H9 (cell line): ENCODE data around the gene SFXN5. TPM values are rescaled to one million over a fixed set of nuclear protein-coding genes. Genes with fewer than 3 reads are reported as not detected.

ENCODE experiments used
- DNase-seq: peaks from one replicate; pipeline ENCODE4 v3.0.0-alpha.2; 2017
- H2AFZ ChIP-seq: one replicate; pipeline ENCODE4 v1.6.1; 2013; ENCODE audit warnings: mild to moderate bottlenecking, low read length, control low read depth, moderate library complexity
- H2AK5ac ChIP-seq: 2 replicates; pipeline ENCODE4 v1.6.1; 2013; ENCODE audit warnings: low read length, control low read depth, mixed read lengths; ENCODE audit not compliant: insufficient read length
- H2BK120ac ChIP-seq: one replicate; pipeline ENCODE4 v1.6.1; 2013; ENCODE audit warnings: low read depth, mild to moderate bottlenecking, low read length, control low read depth, inconsistent platforms; ENCODE audit not compliant: poor library complexity, severe bottlenecking
- H2BK12ac ChIP-seq: 2 replicates; pipeline ENCODE4 v1.6.1; 2013; ENCODE audit warnings: low read length, control low read depth, mixed read lengths, low read depth; ENCODE audit not compliant: insufficient read length
- H2BK15ac ChIP-seq: 2 replicates; pipeline ENCODE4 v1.6.1; 2013; ENCODE audit warnings: low read depth, low read length, control low read depth
- H2BK20ac ChIP-seq: one replicate; pipeline ENCODE4 v1.6.1; 2013; ENCODE audit warnings: low read depth, mild to moderate bottlenecking, low read length, control low read depth, inconsistent platforms; ENCODE audit not compliant: poor library complexity, severe bottlenecking
- H2BK5ac ChIP-seq: 2 replicates; pipeline ENCODE4 v1.6.1; 2013; ENCODE audit warnings: low read length, control low read depth, mixed read lengths; ENCODE audit not compliant: insufficient read length
- H3K14ac ChIP-seq: 2 replicates; pipeline ENCODE4 v1.6.1; 2013; ENCODE audit warnings: low read length, control low read depth; ENCODE audit not compliant: insufficient read depth
- H3K18ac ChIP-seq: 2 replicates; pipeline ENCODE4 v1.6.1; 2013; ENCODE audit warnings: low read depth, mild to moderate bottlenecking, mixed read lengths, low read length, control low read depth; ENCODE audit not compliant: insufficient read length
- H3K23ac ChIP-seq: 2 replicates; pipeline ENCODE4 v1.6.1; 2013; ENCODE audit warnings: low read length, control low read depth, mixed read lengths, low read depth; ENCODE audit not compliant: insufficient read length
- H3K23me2 ChIP-seq: 2 replicates; pipeline ENCODE4 v1.6.1; 2013; ENCODE audit warnings: low read depth, mild to moderate bottlenecking, mixed read lengths, low read length, control low read depth; ENCODE audit not compliant: insufficient read length, poor library complexity, severe bottlenecking
- H3K27ac ChIP-seq: 2 replicates; pipeline ENCODE4 v1.5.1; 2013; ENCODE audit warnings: low read length, control low read depth, mixed read lengths, low read depth; ENCODE audit not compliant: insufficient read length
- H3K27me3 ChIP-seq: 2 replicates; pipeline ENCODE4 v1.6.1; 2013; ENCODE audit warnings: low read length, control low read depth, inconsistent platforms; ENCODE audit not compliant: insufficient read depth
- H3K4ac ChIP-seq: 2 replicates; pipeline ENCODE4 v1.6.1; 2013; ENCODE audit warnings: low read depth, mild to moderate bottlenecking, control low read depth, inconsistent platforms, low read length, moderate library complexity
- H3K4me1 ChIP-seq: 2 replicates; pipeline ENCODE4 v1.6.1; 2013; ENCODE audit warnings: low read length, control low read depth, inconsistent platforms; ENCODE audit not compliant: insufficient read depth
- H3K4me2 ChIP-seq: 2 replicates; pipeline ENCODE4 v1.6.1; 2013; ENCODE audit warnings: low read length, control low read depth, mixed read lengths; ENCODE audit not compliant: insufficient read length, insufficient read depth
- H3K56ac ChIP-seq: 2 replicates; pipeline ENCODE4 v1.6.1; 2013; ENCODE audit warnings: low read depth, mild to moderate bottlenecking, mixed read lengths, low read length, control low read depth; ENCODE audit not compliant: insufficient read length
- H3K79me1 ChIP-seq: 2 replicates; pipeline ENCODE4 v1.6.1; 2013; ENCODE audit warnings: low read depth, mild to moderate bottlenecking, moderate library complexity, low read length, control low read depth, inconsistent platforms; ENCODE audit not compliant: insufficient read depth, poor library complexity, severe bottlenecking
- H3K79me2 ChIP-seq: 2 replicates; pipeline ENCODE4 v1.6.1; 2013; ENCODE audit warnings: low read length, control low read depth, inconsistent platforms; ENCODE audit not compliant: insufficient read depth
- H3K9ac ChIP-seq: 2 replicates; pipeline ENCODE4 v1.6.1; 2013; ENCODE audit warnings: low read length, control low read depth, mixed read lengths; ENCODE audit not compliant: insufficient read length; ENCODE audit errors: extremely low read depth
- H3K9me3 ChIP-seq: one replicate; pipeline ENCODE4 v1.6.1; 2013; ENCODE audit warnings: low read depth, low read length, inconsistent platforms; ENCODE audit not compliant: control insufficient read depth
- H3T11ph ChIP-seq: one replicate; pipeline ENCODE4 v1.6.1; 2013; ENCODE audit warnings: mild to moderate bottlenecking, low read length, control low read depth, inconsistent platforms
- H4K20me1 ChIP-seq: one replicate; pipeline ENCODE4 v1.6.1; 2013; ENCODE audit not compliant: control insufficient read depth, insufficient read length, insufficient read depth
- H4K5ac ChIP-seq: 2 replicates; pipeline ENCODE4 v1.6.1; 2013; ENCODE audit warnings: low read depth, mild to moderate bottlenecking, mixed read lengths, low read length, control low read depth; ENCODE audit not compliant: insufficient read length
- H4K8ac ChIP-seq: replicated peaks from 2 replicates; pipeline ENCODE4 v1.6.1; 2013; ENCODE audit warnings: low read length, control low read depth, mixed read lengths, low read depth; ENCODE audit not compliant: insufficient read length
- H4K91ac ChIP-seq: 2 replicates; pipeline ENCODE4 v1.6.1; 2013; ENCODE audit warnings: low read depth, mild to moderate bottlenecking, moderate library complexity, mixed read lengths, low read length, control low read depth; ENCODE audit not compliant: insufficient read length
- H3K27ac Mint-ChIP-seq, 3 experiments: 2 replicates in 2 of 3; 3 replicates in 1 of 3; pipeline ENCODE4 v1.8.0; 2020 to 2021; ENCODE audit warnings: mixed read lengths in 3 of 3, mild to moderate bottlenecking in 1 of 3, moderate library complexity in 1 of 3
- H3K27me3 Mint-ChIP-seq: 2 replicates; pipeline ENCODE4 v1.8.0; 2021; ENCODE audit warnings: low read depth, mild to moderate bottlenecking, moderate library complexity, mixed read lengths
- H3K36me3 Mint-ChIP-seq, 3 experiments: 2 replicates in 2 of 3; 3 replicates in 1 of 3; pipeline ENCODE4 v1.8.0; 2020 to 2021; ENCODE audit warnings: low read depth in 3 of 3, mixed read lengths in 3 of 3; ENCODE audit not compliant: insufficient read depth in 1 of 3
- H3K4me1 Mint-ChIP-seq, 2 experiments: 2 replicates each; pipeline ENCODE4 v1.8.0; 2020; ENCODE audit warnings: mixed read lengths in 2 of 2
- H3K4me3 Mint-ChIP-seq, 2 experiments: 2 replicates in 1 of 2; 3 replicates in 1 of 2; pipeline ENCODE4 v1.8.0; 2020 to 2021; ENCODE audit warnings: mild to moderate bottlenecking in 2 of 2, mixed read lengths in 2 of 2, moderate library complexity in 1 of 2
- H3K9me3 Mint-ChIP-seq, 2 experiments: 2 replicates in 1 of 2; 3 replicates in 1 of 2; pipeline ENCODE4 v1.8.0; 2020; ENCODE audit warnings: mild to moderate bottlenecking in 2 of 2, mixed read lengths in 2 of 2, moderate library complexity in 1 of 2
- CTCF ChIP-seq: fragments of 200-600 bp; sonication (generic); conservative IDR thresholded peaks from 3 replicates; pipeline ENCODE4 v1.8.0; 2021; ENCODE audit warnings: antibody characterized with exemption, mild to moderate bottlenecking
- WGBS: extraction: QIAGEN DNeasy Blood & Tissue Kit; methylation state at CpG from one replicate; pipeline ENCODE4 v1.1.7; 2013; ENCODE audit warnings: missing lambda C conversion rate, low lambda C conversion rate, mixed read lengths; ENCODE audit not compliant: insufficient read length; ENCODE audit errors: extremely low coverage; 5-methylcytosine and 5-hydroxymethylcytosine counted together
- total RNA-seq: library from RNA; stranded (reverse); gene quantifications from 2 replicates; pipeline ENCODE4 v1.2.1, GENCODE V29; 2021

The SFXN5 gene
- total RNA-seq, 1 experiment from 2014 or later = 30.9 TPM

- Mint-ChIP-seq H3K36me3 (peaks cover 21 to 51% (median 21%) of the 10 kb centered on the region in 3 experiments), H3K27ac (no peak overlapping the region), H3K4me3 (no peak overlapping the region), H3K27me3 (no peaks in the 10 kb centered on the region), H3K4me1 (peaks cover 13 to 14% of the 10 kb centered on the region in 2 experiments), H3K9me3 (peaks cover 12% of the 10 kb centered on the region in 2 experiments; a peak in 4 of 5 replicates)
- H3K27me3 ChIP-seq = no peaks in the 10 kb centered on the region
- no peak overlapping the region for H2BK12ac ChIP-seq
- no peak overlapping the region for H2BK20ac ChIP-seq
- no peak overlapping the region for H3K9ac ChIP-seq
- no peak overlapping the region for H3K4ac ChIP-seq
- no peak overlapping the region for H2AFZ ChIP-seq
- H4K5ac ChIP-seq = no peak overlapping the region
- no peak overlapping the region for H3T11ph ChIP-seq
- no peak overlapping the region for H2AK5ac ChIP-seq
- no peaks in the 10 kb centered on the region for H3K79me2 ChIP-seq
- H3K27ac ChIP-seq = no peak overlapping the region
- no peak overlapping the region for H2BK5ac ChIP-seq
- no peak overlapping the region for H3K4me2 ChIP-seq
- no peak overlapping the region for H4K8ac ChIP-seq
- H4K91ac ChIP-seq = no peak overlapping the region
- H2BK120ac ChIP-seq = no peak overlapping the region
- no peak for TF ChIP-seq CTCF
- no peaks in the 10 kb centered on the region for H3K23me2 ChIP-seq
- peaks cover 12% of the 10 kb centered on the region for H3K9me3 ChIP-seq
- H3K79me1 ChIP-seq = peaks cover 8% of the 10 kb centered on the region
- no peak overlapping the region for H3K56ac ChIP-seq
- no peaks in the 10 kb centered on the region; the same call in 1 of the 2 replicates for H3K4me1 ChIP-seq
- H4K20me1 ChIP-seq = no peaks in the 10 kb centered on the region
- no peak overlapping the region for H3K23ac ChIP-seq
- no peak overlapping the region for H2BK15ac ChIP-seq
- H3K14ac ChIP-seq = no peak overlapping the region; the same call in 1 of the 2 replicates
- no peak overlapping the region for H3K18ac ChIP-seq
- no peak for DNase-seq
- no CpG with 5 or more reads among the region's 5 CpGs for WGBS
These were observed 16.5 kb downstream of the SFXN5 start for GRCh38 chr2:73054980-73055379.
